Keratinocyte (primary cell): ENCODE measurements around the gene TCP1. TPM values are rescaled to one million over a fixed set of nuclear protein-coding genes. Genes with fewer than 3 reads are reported as not detected.

Experiments
- DNase-seq: peaks from one replicate; pipeline ENCODE4 v3.0.0-alpha.2; 2011; ENCODE audit warnings: low read depth, missing footprints, low spot score
- FAIRE-seq: peaks from 2 replicates; lab custom pipeline; 2011; peaks lifted over from hg19 to GRCh38; lab: Jason Lieb, UNC
- H2AFZ ChIP-seq: 2 replicates; pipeline ENCODE4 v1.6.0; 2012; ENCODE audit warnings: low read length, control low read depth, inconsistent platforms; ENCODE audit not compliant: control insufficient read depth
- H3K27ac ChIP-seq: 2 replicates; pipeline ENCODE4 v1.5.1; 2011; ENCODE audit warnings: low read length; ENCODE audit not compliant: control insufficient read depth, insufficient read depth
- H3K27me3 ChIP-seq: 3 replicates; pipeline ENCODE4 v1.6.0; 2011; ENCODE audit warnings: low read length; ENCODE audit not compliant: control insufficient read depth, insufficient read depth; ENCODE audit errors: extremely low read depth
- H3K36me3 ChIP-seq, 2 experiments: 2 replicates in 1 of 2; 3 replicates in 1 of 2; pipeline ENCODE4 v1.5.1; 2011; ENCODE audit warnings: low read length in 2 of 2, mild to moderate bottlenecking in 1 of 2; ENCODE audit not compliant: control insufficient read depth in 2 of 2, insufficient read depth in 2 of 2; ENCODE audit errors: extremely low read depth in 1 of 2
- H3K4me1 ChIP-seq: 3 replicates; pipeline ENCODE4 v1.5.1; 2011; ENCODE audit warnings: low read length; ENCODE audit not compliant: control insufficient read depth, insufficient read depth; ENCODE audit errors: extremely low read depth
- H3K4me2 ChIP-seq: 3 replicates; pipeline ENCODE4 v1.6.0; 2011; ENCODE audit warnings: low read depth, low read length; ENCODE audit not compliant: control insufficient read depth, insufficient read depth; ENCODE audit errors: extremely low read depth
- H3K4me3 ChIP-seq, 3 experiments: fragments of 200-600 bp in 1 of 3; sonication (generic) in 1 of 3; 2 replicates in 2 of 3; 3 replicates in 1 of 3; pipeline ENCODE4 v1.5.1; 2011 to 2016; ENCODE audit warnings: low read length in 3 of 3, mild to moderate bottlenecking in 3 of 3, control low read depth in 2 of 3, inconsistent platforms in 1 of 3, low read depth in 1 of 3, mixed read lengths in 1 of 3, mixed run types in 1 of 3, moderate library complexity in 1 of 3; ENCODE audit not compliant: control insufficient read depth in 2 of 3, insufficient read depth in 2 of 3; ENCODE audit errors: extremely low read depth in 1 of 3
- H3K79me2 ChIP-seq: 2 replicates; pipeline ENCODE4 v1.6.0; 2012; ENCODE audit warnings: low read length; ENCODE audit not compliant: control insufficient read depth, insufficient read depth
- H3K9ac ChIP-seq: 3 replicates; pipeline ENCODE4 v1.6.0; 2011; ENCODE audit warnings: low read length; ENCODE audit not compliant: control insufficient read depth, insufficient read depth; ENCODE audit errors: extremely low read depth
- H3K9me1 ChIP-seq: 3 replicates; pipeline ENCODE4 v1.6.0; 2011; ENCODE audit warnings: low read length; ENCODE audit not compliant: control insufficient read depth, insufficient read depth; ENCODE audit errors: extremely low read depth
- H3K9me3 ChIP-seq: 2 replicates; pipeline ENCODE4 v1.5.1; 2012; ENCODE audit warnings: low read depth, low read length; ENCODE audit not compliant: control insufficient read depth
- H4K20me1 ChIP-seq: 3 replicates; pipeline ENCODE4 v1.6.0; 2011; ENCODE audit warnings: low read length; ENCODE audit not compliant: control insufficient read depth, insufficient read depth; ENCODE audit errors: extremely low read depth
- CTCF ChIP-seq, 3 experiments: IDR thresholded peaks in 1 of 3; conservative IDR thresholded peaks in 1 of 3; optimal IDR thresholded peaks in 1 of 3; 2 replicates in 2 of 3; 3 replicates in 1 of 3; pipeline versions ENCODE3 to v1.5.1; 2011; ENCODE audit warnings: low read length in 3 of 3, mild to moderate bottlenecking in 3 of 3, moderate library complexity in 2 of 3, control low read depth in 1 of 3, inconsistent platforms in 1 of 3; ENCODE audit not compliant: insufficient read depth in 2 of 3; ENCODE audit errors: extremely low read depth in 1 of 3
- EZH2 ChIP-seq: IDR thresholded peaks from one replicate; pipeline ENCODE4 v1.6.1; 2012; ENCODE audit warnings: inconsistent platforms, mild to moderate bottlenecking, low read length, moderate library complexity
- dilution Hi-C: fragments of 300-500 bp; cut with MboI; formaldehyde crosslinking; loops from one replicate; pipeline ENCODE4 v1.7.0; 2020; ENCODE audit warnings: low sequenced_read_pairs; ENCODE audit not compliant: extremely low pct_ligation_motif_present
- polyA plus RNA-seq, 5 experiments: library from polyadenylated mRNA; depleted of rRNA in 3 of 5; stranded (reverse) in 3 of 5; stranded (forward) in 1 of 5; unstranded in 1 of 5; fragments of >200 nt; gene quantifications; 1 replicate in 1 of 5; 2 replicates in 3 of 5; 3 replicates in 1 of 5; pipeline versions ENCODE4 v1.2.1 to v1.2.3, GENCODE V29; 2011 to 2012; ENCODE audit warnings: missing spikeins in 2 of 5, low read depth in 1 of 5, low replicate concordance in 1 of 5

Gene TCP1
- polyA plus RNA-seq, 1 donor (not counting 4 experiments of a cell fraction or from before 2014, with no cell fraction given) = 174 TPM

DNA sequence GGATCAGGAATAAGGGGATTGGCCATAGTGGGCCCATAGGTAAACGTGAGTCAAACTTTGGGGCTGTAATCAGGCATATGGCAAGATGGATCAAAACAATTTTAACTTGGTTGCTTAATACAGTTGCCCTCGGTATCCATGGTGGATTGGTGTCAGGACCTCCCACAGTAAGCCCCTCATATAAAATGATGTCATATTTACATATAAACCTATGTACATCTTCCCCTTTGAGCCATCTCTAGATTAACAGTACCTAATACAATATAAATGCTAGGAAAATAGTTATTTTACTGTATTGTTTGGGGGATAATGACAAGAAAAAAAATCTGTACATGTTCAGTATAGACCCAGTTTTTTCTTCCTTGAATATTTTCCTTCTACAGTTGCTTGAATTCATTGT lies 35.0 kb downstream of the TCP1 start:
- Histone ChIP-seq H3K79me2 (peaks cover 7% of the 10 kb centered on the region), H3K9me3 (no peaks in the 10 kb centered on the region), H3K36me3 (peaks cover 22 to 34% of the 10 kb centered on the region in 2 experiments), H3K9ac (no peak overlapping the region), H2AFZ (no peak overlapping the region), H3K4me3 (no peak overlapping the region), H3K4me2 (no peak overlapping the region), H3K4me1 (peaks cover 9% of the 10 kb centered on the region), H3K27me3 (no peaks in the 10 kb centered on the region), H3K9me1 (no peaks in the 10 kb centered on the region), H4K20me1 (no peaks in the 10 kb centered on the region), H3K27ac (no peak overlapping the region)
- TF ChIP-seq CTCF (optimal IDR thresholded peaks at IDR 0.05 in 1 of 3, IDR thresholded peaks at IDR 0.05 in 1 of 3, conservative IDR thresholded peaks at IDR 0.05 in 1 of 3; ENCODE audit: extremely low read depth in 1 of 3, insufficient read depth in 2 of 3, low read length in 3 of 3) (no peak), EZH2 (no peak)
- dilution Hi-C loops = no loop called here
- FAIRE-seq = no peak
- no peak for DNase-seq

- DNase-seq (no peak), FAIRE-seq (no peak)
- Histone ChIP-seq H4K20me1 (no peaks in the 10 kb centered on the region), H2AFZ (no peak overlapping the region), H3K27me3 (no peaks in the 10 kb centered on the region), H3K79me2 (peaks cover 9% of the 10 kb centered on the region), H3K36me3 (peaks cover 22 to 28% of the 10 kb centered on the region in 2 experiments), H3K9me1 (no peaks in the 10 kb centered on the region), H3K4me2 (no peak overlapping the region), H3K9ac (no peak overlapping the region), H3K27ac (no peak overlapping the region), H3K4me1 (peaks cover 3% of the 10 kb centered on the region), H3K4me3 (no peak overlapping the region), H3K9me3 (no peaks in the 10 kb centered on the region)
- dilution Hi-C loops = no loop called here
- no peak for TF ChIP-seq CTCF (optimal IDR thresholded peaks at IDR 0.05 in 1 of 3, IDR thresholded peaks at IDR 0.05 in 1 of 3, conservative IDR thresholded peaks at IDR 0.05 in 1 of 3; ENCODE audit: extremely low read depth in 1 of 3, insufficient read depth in 2 of 3, low read length in 3 of 3)
- TF ChIP-seq EZH2 = no peak
These were observed 36.1 kb downstream of the TCP1 start for GRCh38 chr6:159753081-159753872.
